ENCODE measurements around the gene SCAMP3. TPM values are rescaled to one million over a fixed set of nuclear protein-coding genes. Genes with fewer than 3 reads are reported as not detected.
A peak's percentile ranks its signal among the peaks of the same experiment; 100 is the strongest.
"Not testable (repeated sequence)": the region's sequence is repeated elsewhere in the genome, so short reads cannot be mapped to it uniquely, and the experiment has no call there.

Gene SCAMP3
- total and polyA plus RNA-seq, 10 of the 15 experiments (the other 5 are each of a cell fraction or from before 2014, with no cell fraction given), result 17.2 to 133 (median 87.3) TPM

DNA sequence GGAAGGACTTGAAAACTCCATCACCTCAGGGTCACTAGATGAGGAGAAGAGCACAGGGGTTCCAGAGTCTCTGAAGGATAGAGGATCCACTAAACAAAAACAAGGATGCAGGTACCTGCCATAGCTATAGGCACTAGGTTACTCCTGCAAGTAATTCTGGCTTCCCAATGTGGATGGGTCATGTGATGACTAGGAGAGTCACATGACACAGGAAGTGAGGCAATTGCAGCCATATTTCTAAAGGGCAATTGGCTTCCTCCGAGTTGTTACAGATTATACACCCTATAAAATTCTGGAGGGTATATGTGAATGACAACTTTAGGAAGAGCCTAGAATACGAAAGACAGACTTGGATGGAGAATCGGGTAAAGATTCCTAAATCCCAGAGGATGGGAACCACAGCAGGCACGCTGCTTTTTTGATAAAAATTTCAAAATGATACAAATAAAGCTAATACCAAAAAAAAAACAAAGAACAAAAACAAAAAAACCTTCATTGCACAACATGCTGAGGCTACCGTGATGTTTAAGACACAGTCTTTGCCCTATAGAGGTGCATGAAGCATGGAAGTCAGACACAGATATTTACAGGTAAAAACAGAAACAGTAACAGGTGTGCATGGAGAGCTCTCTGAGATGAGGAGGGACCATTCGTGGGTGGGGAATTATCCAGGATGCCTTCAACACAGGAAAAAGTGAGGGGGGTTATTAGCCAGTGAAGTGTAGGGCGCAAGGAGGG is 43.1 kb downstream of the SCAMP3 start (continued):
- TF ChIP-seq ZNF207 (IDR thresholded peaks at IDR 0.05; ENCODE audit: borderline replicate concordance) (no peak), SMAD1 (IDR thresholded peaks at IDR 0.05; ENCODE audit: low read depth, partially characterized antibody) (no peak), FOS (IDR thresholded peaks at IDR 0.05; ENCODE audit: borderline replicate concordance, extremely low read depth, insufficient read length) (peak; percentile 55), BCL11A (IDR thresholded peaks at IDR 0.05; ENCODE audit: low read depth, low read length) (no peak), POLR2A (IDR thresholded peaks at IDR 0.05; ENCODE audit: low read depth, low read length) (no peak), MTA3 (IDR thresholded peaks at IDR 0.05; ENCODE audit: borderline replicate concordance, low read length) (no peak), DPF2 (IDR thresholded peaks at IDR 0.05) (no peak)
- TF ChIP-seq, protein P1, sequence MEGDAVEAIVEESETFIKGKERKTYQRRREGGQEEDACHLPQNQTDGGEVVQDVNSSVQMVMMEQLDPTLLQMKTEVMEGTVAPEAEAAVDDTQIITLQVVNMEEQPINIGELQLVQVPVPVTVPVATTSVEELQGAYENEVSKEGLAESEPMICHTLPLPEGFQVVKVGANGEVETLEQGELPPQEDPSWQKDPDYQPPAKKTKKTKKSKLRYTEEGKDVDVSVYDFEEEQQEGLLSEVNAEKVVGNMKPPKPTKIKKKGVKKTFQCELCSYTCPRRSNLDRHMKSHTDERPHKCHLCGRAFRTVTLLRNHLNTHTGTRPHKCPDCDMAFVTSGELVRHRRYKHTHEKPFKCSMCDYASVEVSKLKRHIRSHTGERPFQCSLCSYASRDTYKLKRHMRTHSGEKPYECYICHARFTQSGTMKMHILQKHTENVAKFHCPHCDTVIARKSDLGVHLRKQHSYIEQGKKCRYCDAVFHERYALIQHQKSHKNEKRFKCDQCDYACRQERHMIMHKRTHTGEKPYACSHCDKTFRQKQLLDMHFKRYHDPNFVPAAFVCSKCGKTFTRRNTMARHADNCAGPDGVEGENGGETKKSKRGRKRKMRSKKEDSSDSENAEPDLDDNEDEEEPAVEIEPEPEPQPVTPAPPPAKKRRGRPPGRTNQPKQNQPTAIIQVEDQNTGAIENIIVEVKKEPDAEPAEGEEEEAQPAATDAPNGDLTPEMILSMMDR (IDR thresholded peaks at IDR 0.05 in 2 of 3, conservative IDR thresholded peaks at IDR 0.05 in 1 of 3; ENCODE audit: control insufficient read depth in 2 of 3, extremely low read depth in 1 of 3, insufficient read depth in 1 of 3, low read depth in 3 of 3, low read length in 3 of 3), result no peak

DNA sequence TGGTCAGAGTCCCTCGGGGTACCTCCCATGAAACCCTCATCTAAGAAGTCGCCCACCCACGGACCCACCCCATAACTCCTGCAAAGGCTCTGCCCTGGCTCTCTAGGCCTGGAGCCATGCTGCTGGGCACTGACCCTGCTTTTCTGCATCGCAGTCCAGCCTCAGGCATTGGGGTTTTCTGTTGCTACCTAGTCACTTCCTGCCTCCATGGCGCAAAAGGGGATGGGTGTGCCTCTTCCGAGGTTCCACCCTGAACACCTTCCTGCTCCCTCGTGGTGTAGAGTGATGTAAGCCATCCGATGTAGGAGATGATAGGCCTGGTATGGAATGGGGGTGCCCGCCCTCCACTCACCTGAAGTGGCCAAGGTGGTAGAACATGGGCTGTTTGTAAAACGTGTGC is 47.5 kb downstream of the SCAMP3 start:
- 53% methylated on average over 10 of the region's 10 CpGs for WGBS (ENCODE audit: insufficient coverage, insufficient replicate concordance, low lambda C conversion rate, missing lambda C conversion rate)
- H3K27me3 ChIP-seq (replicated peaks in 1 of 2; ENCODE audit: control insufficient read depth in 2 of 2, insufficient read depth in 2 of 2, low read length in 1 of 2); BruUV-seq (replicated peaks); H2AFZ ChIP-seq (ENCODE audit: control insufficient read depth, low read depth, low read length); H3K9ac ChIP-seq (ENCODE audit: control insufficient read depth, insufficient read depth, low read length); H3K79me2 ChIP-seq (ENCODE audit: control insufficient read depth, insufficient read depth, low read length); H4K20me1 ChIP-seq (ENCODE audit: control insufficient read depth, insufficient read depth); in situ Hi-C loops (cut with MboI); RAD21 ChIA-PET (ENCODE audit: unreplicated experiment); SMC1A ChIA-PET (ENCODE audit: uncharacterized antibody, unreplicated experiment); H3K4me2 ChIP-seq (ENCODE audit: control insufficient read depth, insufficient read depth); FAIRE-seq; POLR2A ChIA-PET; H3K4me3 ChIP-seq; H3K27ac ChIP-seq (ENCODE audit: control insufficient read depth, insufficient read depth); ATAC-seq; H3K9me3 ChIP-seq (replicated peaks; ENCODE audit: control insufficient read depth, insufficient read depth, low read length); intact Hi-C loops (cut with micrococcal nuclease; ENCODE audit: unreplicated experiment); CTCF ChIA-PET; H3K36me3 ChIP-seq (ENCODE audit: control insufficient read depth in 2 of 2, insufficient read depth in 2 of 2, low read length in 1 of 2); DNase-seq (ENCODE audit: low read depth, low spot score): not testable (repeated sequence)
- H3K4me1 ChIP-seq (ENCODE audit: control insufficient read depth, insufficient read depth, low read length), result peaks cover 15% of the 10 kb centered on the region; the same call in 1 of the 2 replicates

- H3K27me3 ChIP-seq (replicated peaks in 1 of 2; ENCODE audit: control insufficient read depth in 2 of 2, insufficient read depth in 2 of 2, low read length in 1 of 2); SMC1A ChIA-PET (ENCODE audit: uncharacterized antibody, unreplicated experiment); DNase-seq (ENCODE audit: low read depth, low spot score); intact Hi-C loops (cut with micrococcal nuclease; ENCODE audit: unreplicated experiment); H3K36me3 ChIP-seq (ENCODE audit: control insufficient read depth in 2 of 2, insufficient read depth in 2 of 2, low read length in 1 of 2); H3K9me3 ChIP-seq (replicated peaks; ENCODE audit: control insufficient read depth, insufficient read depth, low read length); BruUV-seq (replicated peaks); in situ Hi-C loops (cut with MboI); ATAC-seq; H3K4me3 ChIP-seq; FAIRE-seq; H2AFZ ChIP-seq (ENCODE audit: control insufficient read depth, low read depth, low read length); POLR2A ChIA-PET; H3K27ac ChIP-seq (ENCODE audit: control insufficient read depth, insufficient read depth); RAD21 ChIA-PET (ENCODE audit: unreplicated experiment); H3K4me2 ChIP-seq (ENCODE audit: control insufficient read depth, insufficient read depth); H3K79me2 ChIP-seq (ENCODE audit: control insufficient read depth, insufficient read depth, low read length); H3K9ac ChIP-seq (ENCODE audit: control insufficient read depth, insufficient read depth, low read length); H4K20me1 ChIP-seq (ENCODE audit: control insufficient read depth, insufficient read depth): not testable (repeated sequence)
- WGBS (ENCODE audit: insufficient coverage, insufficient replicate concordance, low lambda C conversion rate, missing lambda C conversion rate), result 71% methylated on average over 7 of the region's 7 CpGs
- CTCF ChIA-PET, result interaction anchor here (1.4 kb wide), 1 partner anchor 13 kb away, joined by 5 read pairs; no protein-coding TSS in a partner anchor
- H3K4me1 ChIP-seq (ENCODE audit: control insufficient read depth, insufficient read depth, low read length), result peaks cover 17% of the 10 kb centered on the region
Measured at GRCh38 chr1:155212051-155212440, 50.1 kb downstream of the SCAMP3 start.

Measured in GM12878 (cell line).